ENCODE results near the gene ZBTB37.

GRCh38 chr1:173900992-173901391 lies 32.8 kb downstream of the ZBTB37 start:
- no peak for TF ChIP-seq CTCF (IDR thresholded peaks at IDR 0.05; ENCODE audit: insufficient read depth, low read length)
- TF ChIP-seq POLR2AphosphoS5 (IDR thresholded peaks at IDR 0.05; ENCODE audit: low read depth): no peak
- TF ChIP-seq REST (IDR thresholded peaks at IDR 0.05; ENCODE audit: insufficient replicate concordance, low read depth): no peak
- TF ChIP-seq GABPA (IDR thresholded peaks at IDR 0.05; ENCODE audit: low read depth): no peak
- no peak for TF ChIP-seq SPI1 (IDR thresholded peaks at IDR 0.05; ENCODE audit: borderline replicate concordance, low read depth)

All from HL-60 (cell line).